HepG2 (cell line): ENCODE data around the gene C11orf68. TPM values are rescaled to one million over a fixed set of nuclear protein-coding genes. Genes with fewer than 3 reads are reported as not detected.

Experiments
- ADNP ChIP-seq: sonication (generic); formaldehyde crosslinking; IDR thresholded peaks from 2 replicates; pipeline ENCODE4 v1.4.0; 2020; ENCODE audit warnings: missing genetic modification reagents
- BHLHE40 ChIP-seq: IDR thresholded peaks from 2 replicates; pipeline ENCODE4 v1.6.1; 2011; ENCODE audit warnings: low read length, improper control_type of control experiment
- BORCS8-MEF2B ChIP-seq: sonication (generic); formaldehyde crosslinking; IDR thresholded peaks from 2 replicates; pipeline ENCODE4 v1.8.0; 2022; ENCODE audit warnings: mild to moderate bottlenecking, missing genetic modification reagents
- HMGXB4 ChIP-seq, 2 experiments: sonication (generic) in 1 of 2; formaldehyde crosslinking in 1 of 2; IDR thresholded peaks; 2 replicates each; pipeline versions ENCODE4 v1.4.0 to v1.6.1; 2018 to 2020; ENCODE audit warnings: missing genetic modification reagents in 2 of 2, borderline replicate concordance in 1 of 2, low read depth in 1 of 2, mild to moderate bottlenecking in 1 of 2, missing biosample characterization in 1 of 2
- HNF4G ChIP-seq, 2 experiments: sonication (generic) in 1 of 2; formaldehyde crosslinking in 1 of 2; IDR thresholded peaks; 2 replicates each; pipeline versions ENCODE4 v1.4.0 to v1.6.1; 2011 to 2020; ENCODE audit warnings: borderline replicate concordance in 2 of 2, low read depth in 2 of 2, mild to moderate bottlenecking in 2 of 2, low read length in 1 of 2, missing genetic modification reagents in 1 of 2, moderate library complexity in 1 of 2
- HNRNPLL ChIP-seq: fragments of 200-400 bp; formaldehyde crosslinking; IDR thresholded peaks from 2 replicates; pipeline ENCODE4 v1.6.1; 2017; ENCODE audit warnings: mild to moderate bottlenecking, low read depth, low read length; ENCODE audit not compliant: poor library complexity, severe bottlenecking
- MED1 ChIP-seq: sonication (generic); formaldehyde crosslinking; IDR thresholded peaks from 2 replicates; pipeline ENCODE4 v1.4.0; 2020; ENCODE audit warnings: missing genetic modification reagents
- MIXL1 ChIP-seq: IDR thresholded peaks from 2 replicates; pipeline ENCODE4 v1.6.1; 2016
- MXI1 ChIP-seq: IDR thresholded peaks from 3 replicates; pipeline ENCODE4 v1.6.1; 2012; ENCODE audit warnings: low read depth, low read length, inconsistent platforms, borderline replicate concordance
- NR2F1 ChIP-seq, 2 experiments: fragments of 450-650 bp in 1 of 2; formaldehyde crosslinking in 1 of 2; IDR thresholded peaks; 2 replicates each; pipeline versions ENCODE4 v1.5.0 to v1.6.1; 2016 to 2020; ENCODE audit warnings: mild to moderate bottlenecking in 1 of 2, missing compliant biosample characterization in 1 of 2, missing genetic modification reagents in 1 of 2, moderate library complexity in 1 of 2
- RXRB ChIP-seq: IDR thresholded peaks from 2 replicates; pipeline ENCODE4 v1.6.1; 2016; ENCODE audit warnings: borderline replicate concordance, missing genetic modification reagents, missing compliant biosample characterization
- SYNCRIP ChIP-seq: fragments of 200-400 bp; formaldehyde crosslinking; IDR thresholded peaks from 2 replicates; pipeline ENCODE4 v1.6.1; 2018; ENCODE audit warnings: mild to moderate bottlenecking, low read depth, low read length; ENCODE audit not compliant: insufficient read depth
- YY1 ChIP-seq: IDR thresholded peaks from 2 replicates; pipeline ENCODE4 v1.6.1; 2011; ENCODE audit warnings: low read length, low read depth, moderate library complexity, mild to moderate bottlenecking; ENCODE audit not compliant: insufficient read depth, insufficient replicate concordance
- ZNF263 ChIP-seq: sonication (generic); formaldehyde crosslinking; IDR thresholded peaks from 2 replicates; pipeline ENCODE4 v1.4.0; 2020; ENCODE audit warnings: missing genetic modification reagents
- ZNF563 ChIP-seq: sonication (generic); formaldehyde crosslinking; IDR thresholded peaks from 2 replicates; pipeline ENCODE4 v1.8.0; 2022; ENCODE audit warnings: mild to moderate bottlenecking, moderate library complexity, missing genetic modification reagents
- ZNF614 ChIP-seq: IDR thresholded peaks from 2 replicates; pipeline ENCODE4 v1.6.1; 2018; ENCODE audit warnings: missing biosample characterization, missing genetic modification reagents, inconsistent platforms, borderline replicate concordance
- ZNF746 ChIP-seq: sonication (generic); formaldehyde crosslinking; IDR thresholded peaks from 2 replicates; pipeline ENCODE4 v1.8.0; 2022; ENCODE audit warnings: mild to moderate bottlenecking, missing genetic modification reagents
- ZNF788 ChIP-seq: sonication (generic); formaldehyde crosslinking; IDR thresholded peaks from 2 replicates; pipeline ENCODE4 v1.5.0; 2020; ENCODE audit warnings: mild to moderate bottlenecking, missing genetic modification reagents, borderline replicate concordance
- ZNF891 ChIP-seq: sonication (generic); formaldehyde crosslinking; IDR thresholded peaks from 2 replicates; pipeline ENCODE4 v1.5.0; 2020; ENCODE audit warnings: mild to moderate bottlenecking, missing genetic modification reagents
- polyA plus RNA-seq, 8 experiments: library from polyadenylated mRNA; depleted of rRNA in 3 of 8; stranded (reverse) in 7 of 8; unstranded in 1 of 8; fragments of >200 nt; fragmentation: Illumina TruSeq in 4 of 8; extraction: Trizol in 4 of 8; gene quantifications; 2 replicates each; pipeline versions ENCODE4 v1.2.1 to v1.2.3, GENCODE V29; 2011 to 2016; ENCODE audit warnings: low read depth in 4 of 8, missing spikeins in 1 of 8, mixed read lengths in 1 of 8; ENCODE audit not compliant: insufficient read depth in 1 of 8
- total RNA-seq, 5 experiments: library from RNA; depleted of rRNA; stranded (reverse); fragments of >200 nt; fragmentation: Illumina TruSeq; extraction: Trizol; gene quantifications; 2 replicates each; pipeline ENCODE4 v1.2.3, GENCODE V29; 2016; ENCODE audit warnings: low read depth in 1 of 5
- TF ChIP-seq, protein P1 (sequence below): sonication (generic); IDR thresholded peaks from 2 replicates; pipeline ENCODE4 v1.6.1; 2016; ENCODE audit warnings: low read depth, borderline replicate concordance
- TF ChIP-seq, protein P2 (sequence below): IDR thresholded peaks from 2 replicates; pipeline ENCODE4 v1.6.1; 2016; ENCODE audit warnings: mild to moderate bottlenecking
- TF ChIP-seq, protein P3 (sequence below): sonication (generic); formaldehyde crosslinking; IDR thresholded peaks from 2 replicates; pipeline ENCODE4 v1.5.1; 2020; ENCODE audit warnings: mild to moderate bottlenecking, moderate library complexity, missing genetic modification reagents

Gene C11orf68
- total and polyA plus RNA-seq, 2 of the 13 experiments (the other 11 are each of a cell fraction or from before 2014, with no cell fraction given), result 8.4 to 28.3 TPM

DNA sequence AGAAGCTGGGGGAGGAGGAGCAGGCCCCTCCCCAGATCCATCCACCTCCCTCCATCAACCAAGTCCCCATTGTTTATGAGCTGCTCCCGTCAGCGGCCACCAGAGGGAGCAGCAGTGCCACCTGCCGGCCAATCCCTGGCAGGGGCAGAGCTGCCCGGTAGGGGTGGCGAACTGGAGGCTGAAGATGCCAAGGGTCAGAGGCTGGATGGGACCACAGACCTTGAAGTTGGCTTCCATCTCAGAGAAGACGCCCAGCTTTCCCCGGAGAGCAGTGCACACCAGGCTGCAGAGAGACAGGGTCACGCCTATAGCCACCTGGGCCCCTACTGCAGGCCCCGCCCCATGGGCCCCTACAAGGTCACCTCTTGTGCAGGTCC lies 34.2 kb downstream of the C11orf68 start (continued):
- TF ChIP-seq ZNF891 (CRISPR knock-in tag) (0 out of 2 replicates have a peak, but pooled peaks have one; percentile 39), HNF4G (IDR thresholded peaks at IDR 0.05; ENCODE audit: borderline replicate concordance, low read depth, low read length) (no peak), HNF4G (CRISPR knock-in tag; IDR thresholded peaks at IDR 0.05; ENCODE audit: borderline replicate concordance, low read depth) (no peak), HMGXB4 (CRISPR knock-in tag; IDR thresholded peaks at IDR 0.05; ENCODE audit: borderline replicate concordance in 1 of 2, low read depth in 1 of 2) (peak; percentile 85 to 90; a peak in 3 of 4 replicates), SYNCRIP (no peak), RXRB (CRISPR knock-in tag) (peak; percentile 45; the same call in 1 of the 2 replicates), ZNF614 (CRISPR knock-in tag) (0 out of 2 replicates have a peak, but pooled peaks have one; percentile 40), HNRNPLL (peak; percentile 19), ZNF788 (CRISPR knock-in tag) (peak; percentile 68; the same call in 1 of the 2 replicates), MIXL1 (CRISPR knock-in tag) (peak; percentile 66; the same call in 1 of the 2 replicates), BORCS8-MEF2B (peak; percentile 28; the same call in 1 of the 2 replicates), ZNF563 (no peak), MED1 (CRISPR knock-in tag) (peak; percentile 35; the same call in 1 of the 2 replicates), ZNF746 (0 out of 2 replicates have a peak, but pooled peaks have one; percentile 17), BHLHE40 (0 out of 2 replicates have a peak, but pooled peaks have one; percentile 39), ZNF263 (CRISPR knock-in tag) (0 out of 2 replicates have a peak, but pooled peaks have one; percentile 76), MXI1 (peak; percentile 46; the same call in 1 of the 3 replicates), YY1 (peak; percentile 49), NR2F1 (CRISPR knock-in tag; IDR thresholded peaks at IDR 0.05) (peak in 1 of 2 experiments; percentile 30; a peak in 1 of 4 replicates), ADNP (no peak)
- TF ChIP-seq, protein P1, sequence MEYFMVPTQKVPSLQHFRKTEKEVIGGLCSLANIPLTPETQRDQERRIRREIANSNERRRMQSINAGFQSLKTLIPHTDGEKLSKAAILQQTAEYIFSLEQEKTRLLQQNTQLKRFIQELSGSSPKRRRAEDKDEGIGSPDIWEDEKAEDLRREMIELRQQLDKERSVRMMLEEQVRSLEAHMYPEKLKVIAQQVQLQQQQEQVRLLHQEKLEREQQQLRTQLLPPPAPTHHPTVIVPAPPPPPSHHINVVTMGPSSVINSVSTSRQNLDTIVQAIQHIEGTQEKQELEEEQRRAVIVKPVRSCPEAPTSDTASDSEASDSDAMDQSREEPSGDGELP, result peak; percentile 45; the same call in 1 of the 2 replicates
- TF ChIP-seq, protein P2, sequence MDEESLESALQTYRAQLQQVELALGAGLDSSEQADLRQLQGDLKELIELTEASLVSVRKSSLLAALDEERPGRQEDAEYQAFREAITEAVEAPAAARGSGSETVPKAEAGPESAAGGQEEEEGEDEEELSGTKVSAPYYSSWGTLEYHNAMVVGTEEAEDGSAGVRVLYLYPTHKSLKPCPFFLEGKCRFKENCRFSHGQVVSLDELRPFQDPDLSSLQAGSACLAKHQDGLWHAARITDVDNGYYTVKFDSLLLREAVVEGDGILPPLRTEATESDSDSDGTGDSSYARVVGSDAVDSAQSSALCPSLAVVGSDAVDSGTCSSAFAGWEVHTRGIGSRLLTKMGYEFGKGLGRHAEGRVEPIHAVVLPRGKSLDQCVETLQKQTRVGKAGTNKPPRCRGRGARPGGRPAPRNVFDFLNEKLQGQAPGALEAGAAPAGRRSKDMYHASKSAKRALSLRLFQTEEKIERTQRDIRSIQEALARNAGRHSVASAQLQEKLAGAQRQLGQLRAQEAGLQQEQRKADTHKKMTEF, result peak; percentile 47; the same call in 1 of the 2 replicates
- TF ChIP-seq, protein P3, sequence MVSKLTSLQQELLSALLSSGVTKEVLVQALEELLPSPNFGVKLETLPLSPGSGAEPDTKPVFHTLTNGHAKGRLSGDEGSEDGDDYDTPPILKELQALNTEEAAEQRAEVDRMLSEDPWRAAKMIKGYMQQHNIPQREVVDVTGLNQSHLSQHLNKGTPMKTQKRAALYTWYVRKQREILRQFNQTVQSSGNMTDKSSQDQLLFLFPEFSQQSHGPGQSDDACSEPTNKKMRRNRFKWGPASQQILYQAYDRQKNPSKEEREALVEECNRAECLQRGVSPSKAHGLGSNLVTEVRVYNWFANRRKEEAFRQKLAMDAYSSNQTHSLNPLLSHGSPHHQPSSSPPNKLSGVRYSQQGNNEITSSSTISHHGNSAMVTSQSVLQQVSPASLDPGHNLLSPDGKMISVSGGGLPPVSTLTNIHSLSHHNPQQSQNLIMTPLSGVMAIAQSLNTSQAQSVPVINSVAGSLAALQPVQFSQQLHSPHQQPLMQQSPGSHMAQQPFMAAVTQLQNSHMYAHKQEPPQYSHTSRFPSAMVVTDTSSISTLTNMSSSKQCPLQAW (CRISPR knock-in tag), result peak; percentile 66; the same call in 1 of the 2 replicates
